GOT3 (cell line): ENCODE measurements around the gene ERC1.
"Not testable (repeated sequence)": the region's sequence is repeated elsewhere in the genome, so short reads cannot be mapped to it uniquely, and the experiment has no call there.

ENCODE experiments used
- DNase-seq: peaks from one replicate; lab custom pipeline; 2025; ENCODE audit warnings: mixed read lengths; lab: John Stamatoyannopoulos, UW

The ERC1 gene

DNA sequence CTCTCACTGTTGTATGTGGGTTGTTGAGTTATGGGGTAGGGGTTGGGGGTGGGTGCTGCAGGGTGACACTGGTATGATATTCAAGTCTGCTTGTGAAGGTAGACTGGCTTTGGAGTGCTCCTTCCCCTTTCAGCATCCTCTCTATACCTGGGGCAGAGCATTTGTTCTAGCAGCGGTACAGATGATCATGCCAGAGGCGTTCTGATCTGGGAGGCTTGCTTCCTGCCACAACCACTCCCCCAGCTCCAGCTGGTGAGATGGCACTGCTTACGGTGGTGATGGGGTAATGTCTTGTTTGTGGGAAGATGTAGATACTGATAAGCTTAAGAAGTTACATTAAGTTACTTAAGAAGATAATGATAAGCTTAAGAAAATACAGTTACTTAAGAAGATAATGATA is 131.8 kb downstream of the ERC1 start:
- DNase-seq, result no peak

DNA sequence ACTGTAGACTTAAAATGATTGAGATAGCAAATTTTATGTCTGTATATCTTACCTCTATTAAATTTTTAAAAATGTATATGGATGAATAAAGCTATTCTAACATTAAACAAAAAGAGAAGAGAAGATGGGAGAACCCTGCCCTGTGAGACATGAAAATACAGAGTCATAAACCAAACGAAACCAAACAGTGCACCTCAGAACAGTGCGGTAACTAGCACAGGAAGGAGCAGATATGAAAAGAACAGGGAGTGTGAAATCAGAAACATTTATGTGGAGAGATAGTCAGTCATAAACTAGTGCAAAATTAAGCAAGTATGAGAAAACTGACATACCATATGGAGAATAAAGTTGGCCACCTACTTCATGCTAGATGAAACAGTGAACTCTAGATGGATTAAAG is 135.1 kb downstream of the ERC1 start:
- no peak for DNase-seq

DNA sequence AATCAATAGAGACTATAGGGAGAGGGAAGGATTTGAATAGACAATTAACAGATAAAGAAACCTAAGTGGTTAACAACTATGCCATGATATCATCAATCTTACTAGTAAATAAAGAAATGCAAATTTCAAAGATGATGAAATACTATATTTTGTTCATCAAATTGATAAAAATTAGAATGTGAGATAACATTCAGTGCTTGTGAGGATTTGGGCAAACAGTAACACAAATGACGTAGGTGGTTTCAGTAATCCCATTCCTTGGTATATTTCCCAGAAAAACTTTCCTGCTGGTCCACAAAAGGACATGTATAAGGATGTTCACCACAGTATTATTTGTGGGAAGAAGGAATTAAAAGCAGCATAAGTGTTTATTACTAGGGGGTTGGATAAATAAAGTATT is 136.0 kb downstream of the ERC1 start:
- DNase-seq, result no peak

DNA sequence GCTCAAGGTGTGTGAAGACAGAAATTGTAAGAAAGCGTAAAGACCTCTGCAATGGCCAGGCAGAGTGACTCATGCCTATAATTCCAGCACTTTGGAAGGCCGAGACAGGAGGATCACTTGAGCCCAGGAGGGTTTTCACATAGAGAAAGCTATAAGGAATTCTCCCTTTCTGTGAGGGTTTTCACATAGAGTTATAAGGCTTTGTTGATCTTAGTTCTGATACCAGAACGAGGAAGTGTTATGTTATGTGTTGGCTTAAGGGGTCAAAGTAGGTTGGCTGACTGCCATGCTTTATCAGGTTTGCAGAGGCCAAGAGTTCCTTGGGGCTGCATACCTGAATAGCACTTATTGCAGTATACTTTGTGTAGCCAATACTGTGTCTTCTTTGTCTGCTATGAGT is 139.1 kb downstream of the ERC1 start:
- DNase-seq, result no peak

GRCh38 chr12:1130571-1130970 is 139.5 kb downstream of the ERC1 start:
- DNase-seq, result no peak

DNA sequence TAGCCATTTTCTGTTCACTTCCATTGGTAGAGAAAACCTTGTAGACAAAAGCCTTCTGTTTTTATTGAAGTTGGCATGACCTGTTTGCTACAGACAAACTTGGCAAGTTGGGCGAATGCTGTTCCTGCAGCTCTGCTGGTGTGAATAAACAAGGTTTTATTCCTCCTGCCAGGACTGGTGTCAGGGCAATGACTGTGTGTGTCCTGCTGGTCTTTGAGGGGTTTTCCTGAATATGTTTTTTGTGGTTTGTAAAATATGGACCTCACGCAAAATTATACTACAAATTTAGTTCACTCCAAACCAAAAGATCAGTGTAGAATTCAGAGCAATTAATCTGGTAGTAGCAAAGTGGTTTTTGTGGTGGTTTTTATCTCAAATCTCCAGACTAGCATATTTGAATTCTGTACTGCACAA is 140.8 kb downstream of the ERC1 start:
- DNase-seq, result no peak

DNA sequence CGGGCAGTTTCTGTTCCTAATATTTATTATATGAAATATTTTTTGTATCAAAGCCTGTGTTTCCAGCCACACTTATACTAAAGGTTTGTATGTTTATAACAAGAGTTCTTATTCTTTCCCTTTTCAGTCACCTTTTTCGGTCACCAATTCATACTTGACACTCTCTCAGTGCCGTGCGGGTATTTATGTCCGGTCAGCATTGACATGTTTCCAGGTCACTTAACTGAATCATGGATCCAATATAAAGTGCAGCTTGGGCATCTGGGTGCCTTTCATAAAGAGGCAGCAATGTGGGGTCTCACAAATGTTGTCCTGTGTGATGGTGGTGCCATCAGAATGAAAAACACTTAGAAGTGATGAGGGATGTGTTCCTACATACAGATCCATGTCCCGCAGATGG is 141.3 kb downstream of the ERC1 start:
- no peak for DNase-seq

GRCh38 chr12:1138691-1139090 is 147.7 kb downstream of the ERC1 start:
- DNase-seq, result no peak

DNA sequence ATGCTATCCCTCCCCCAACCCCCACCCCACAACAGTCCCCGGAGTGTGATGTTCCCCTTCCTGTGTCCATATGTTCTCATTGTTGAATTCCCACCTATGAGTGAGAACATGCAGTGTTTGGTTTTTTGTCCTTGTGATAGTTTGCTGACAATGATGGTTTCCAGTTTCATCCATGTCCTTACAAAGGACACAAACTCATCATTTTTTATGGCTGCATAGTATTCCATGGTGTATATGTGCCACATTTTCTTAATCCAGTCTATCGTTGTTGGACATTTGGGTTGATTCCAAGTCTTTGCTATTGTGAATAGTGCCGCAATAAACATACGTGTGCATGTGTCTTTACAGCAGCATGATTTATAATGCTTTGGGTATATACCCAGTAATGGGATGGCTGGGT is 155.7 kb downstream of the ERC1 start:
- not testable (repeated sequence) for DNase-seq

DNA sequence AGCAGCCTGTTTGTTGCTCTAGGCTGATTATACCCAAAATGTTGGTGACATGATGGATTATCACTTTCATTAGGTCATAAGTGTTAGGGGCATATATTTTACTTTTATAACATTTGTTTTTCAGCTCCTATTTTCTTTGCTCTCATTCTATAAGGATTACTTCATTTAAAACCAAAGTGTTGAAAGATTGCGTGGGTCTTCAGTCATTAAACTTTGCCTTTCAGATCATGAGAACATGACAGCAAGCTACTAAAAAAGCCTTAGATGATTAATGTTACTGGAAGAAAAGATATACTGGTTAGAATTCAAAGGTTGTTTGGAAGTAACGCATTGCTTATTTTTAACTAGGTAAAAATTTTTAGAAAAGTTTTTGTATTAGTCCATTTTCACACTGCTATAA is 156.8 kb downstream of the ERC1 start:
- no peak for DNase-seq

DNA sequence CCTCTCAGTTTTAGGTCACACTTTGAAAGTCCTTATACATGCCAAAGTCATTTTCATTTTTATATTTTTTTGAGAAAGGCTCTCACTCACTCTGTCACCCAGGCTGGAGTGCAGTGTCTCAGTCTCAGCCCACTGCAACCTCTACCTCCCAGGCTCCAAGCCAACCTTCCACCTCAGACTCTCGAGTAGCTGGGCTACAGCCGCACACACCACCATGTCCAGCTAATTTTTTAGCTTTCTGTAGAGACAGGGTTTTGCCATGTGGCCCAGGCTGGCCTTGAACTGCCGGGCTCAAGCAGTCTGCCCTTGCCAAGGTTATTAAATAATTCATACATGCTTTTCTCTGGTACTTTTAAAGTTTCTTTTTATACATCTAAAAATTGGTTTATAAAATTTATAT is 166.0 kb downstream of the ERC1 start:
- DNase-seq, result no peak

DNA sequence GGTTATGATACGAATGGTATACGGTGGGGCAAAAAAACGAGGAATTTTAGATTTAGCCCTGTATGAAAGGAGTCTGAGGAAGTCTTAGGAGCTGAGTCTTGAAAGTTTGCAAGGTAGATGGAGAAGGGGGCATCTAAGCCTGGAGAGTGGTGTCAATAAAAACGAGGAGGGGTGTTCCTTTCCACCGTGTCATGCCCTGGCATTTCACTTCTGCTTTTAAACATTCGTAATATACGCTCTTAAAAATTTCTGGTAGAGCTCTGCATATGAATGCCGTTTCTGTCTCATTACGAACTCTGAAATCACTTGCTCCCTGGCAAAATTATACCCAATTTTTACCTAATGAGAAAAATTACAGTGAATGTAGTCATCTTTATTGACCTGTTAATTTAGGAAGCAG is 170.2 kb downstream of the ERC1 start:
- no peak for DNase-seq

DNA sequence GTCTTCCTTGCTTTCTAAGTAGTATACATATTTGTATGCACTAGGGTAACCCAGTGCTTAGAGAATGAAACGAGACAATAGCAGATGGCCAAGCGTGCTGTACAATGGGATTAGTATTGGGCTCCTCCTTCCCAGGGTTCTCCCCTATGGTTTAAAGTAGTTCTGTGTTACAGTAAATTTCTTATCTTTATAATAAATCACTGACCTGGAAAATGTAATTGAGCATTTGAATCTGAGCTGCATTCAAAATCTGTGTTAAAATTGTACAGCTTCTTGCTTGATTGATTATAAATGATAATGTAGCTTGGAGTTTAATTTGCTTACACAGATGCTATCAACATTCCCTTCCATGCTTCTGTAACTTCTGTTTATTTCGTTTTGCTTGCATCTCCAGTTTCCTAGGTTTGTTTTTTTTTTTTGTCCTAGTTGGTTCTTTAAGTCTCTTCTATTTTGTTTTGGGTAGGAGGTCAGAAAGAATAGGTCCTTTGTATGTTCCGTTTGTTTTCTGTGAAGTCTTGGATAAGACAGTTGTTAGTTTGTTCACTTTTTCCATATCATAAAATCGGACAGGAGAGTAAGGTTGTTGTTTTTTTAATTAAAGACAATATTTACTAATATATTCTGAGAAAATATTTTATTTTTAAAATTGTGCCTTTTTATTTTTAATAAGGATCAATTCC is 171.2 kb downstream of the ERC1 start:
- no peak for DNase-seq

- DNase-seq, result no peak
Measured at GRCh38 chr12:1167784-1168183, 176.8 kb downstream of the ERC1 start.

GRCh38 chr12:1170411-1170810 is 179.4 kb downstream of the ERC1 start:
- DNase-seq, result no peak

- DNase-seq, result no peak
Measured at GRCh38 chr12:1171657-1172408, 180.8 kb downstream of the ERC1 start.

- no peak for DNase-seq
Measured at GRCh38 chr12:1173781-1174617, 183.0 kb downstream of the ERC1 start.

- no peak for DNase-seq
Measured at GRCh38 chr12:1174659-1175058, 183.6 kb downstream of the ERC1 start.

- DNase-seq, result no peak
Measured at GRCh38 chr12:1176191-1176590, 185.2 kb downstream of the ERC1 start.

DNA sequence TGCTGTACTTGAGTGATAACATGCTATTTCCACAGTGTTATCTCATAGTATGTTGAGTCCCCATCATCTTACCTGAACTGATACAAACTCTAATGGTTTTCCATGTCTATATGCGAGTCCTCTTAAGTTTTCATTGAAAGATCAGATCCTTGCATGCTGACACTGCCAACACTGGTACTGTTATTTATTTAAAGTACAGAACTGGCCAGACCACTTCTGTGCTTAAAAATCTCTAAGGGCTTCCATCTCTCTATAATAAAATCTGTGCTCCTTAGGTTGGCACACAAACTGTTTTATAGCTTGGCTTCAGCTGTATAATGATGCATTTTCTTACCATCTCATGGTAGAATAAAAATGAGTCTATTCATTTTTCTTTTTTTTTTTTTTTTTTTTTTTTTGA is 188.1 kb downstream of the ERC1 start:
- no peak for DNase-seq

GRCh38 chr12:1182069-1182468 is 191.0 kb downstream of the ERC1 start:
- no peak for DNase-seq

- DNase-seq, result no peak
Measured at GRCh38 chr12:1184402-1184801, 193.4 kb downstream of the ERC1 start.
